GM21576 (cell line): Measurements from ENCODE around the gene KYAT1.
A peak's percentile ranks its signal among the peaks of the same experiment; 100 is the strongest.
"Not testable (repeated sequence)": the region's sequence is repeated elsewhere in the genome, so short reads cannot be mapped to it uniquely, and the experiment has no call there.

Source experiments
- ATAC-seq: cut with Tn5 transposase; IDR thresholded peaks from one replicate; pipeline ENCODE4 v1.9.1; 2021; ENCODE audit warnings: mild to moderate bottlenecking, moderate library complexity; ENCODE audit not compliant: unreplicated experiment

The KYAT1 gene

GRCh38 chr9:128843171-128843570 lies 38.6 kb downstream of the KYAT1 start:
- not testable (repeated sequence) for ATAC-seq

GRCh38 chr9:128841694-128842492 lies 39.9 kb downstream of the KYAT1 start:
- no peak for ATAC-seq

DNA sequence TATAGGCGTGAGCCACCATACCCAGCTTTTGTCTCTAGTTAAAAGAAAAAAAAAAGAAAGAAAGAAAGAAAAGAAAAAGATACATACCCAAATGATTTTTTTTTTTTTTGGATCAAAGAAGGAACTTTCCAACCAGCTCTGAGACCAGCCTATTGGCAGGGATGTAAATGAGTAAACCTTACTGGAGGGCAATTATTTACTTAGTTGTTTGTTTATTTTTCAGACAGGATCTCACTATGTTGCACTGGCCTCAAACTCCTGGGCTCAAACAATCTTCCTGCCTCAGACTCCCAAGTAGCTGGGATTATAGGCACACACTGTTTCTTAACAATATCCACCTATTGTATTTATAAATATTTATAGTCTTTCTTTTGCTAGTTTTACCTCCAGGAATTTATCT lies 41.2 kb downstream of the KYAT1 start:
- no peak for ATAC-seq

DNA sequence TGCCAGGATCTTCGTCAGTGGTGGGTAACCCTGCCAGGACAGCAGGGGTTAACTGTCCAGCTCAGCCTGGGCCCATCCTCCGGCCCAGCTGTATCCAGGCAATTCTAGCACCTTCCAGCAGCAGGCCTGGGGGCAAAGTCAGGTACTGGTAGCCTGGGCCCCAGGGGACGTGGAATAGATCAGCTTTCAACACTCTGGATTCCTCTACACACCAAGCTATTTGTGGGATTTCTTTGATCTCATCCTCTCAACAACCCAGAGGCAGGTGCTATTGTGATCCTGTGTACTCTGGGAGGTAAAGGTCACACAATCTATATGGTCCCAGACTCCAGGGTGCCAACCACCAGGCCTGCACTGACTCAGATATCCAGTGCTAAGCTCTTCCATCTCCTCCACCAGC lies 43.4 kb downstream of the KYAT1 start:
- no peak for ATAC-seq

DNA sequence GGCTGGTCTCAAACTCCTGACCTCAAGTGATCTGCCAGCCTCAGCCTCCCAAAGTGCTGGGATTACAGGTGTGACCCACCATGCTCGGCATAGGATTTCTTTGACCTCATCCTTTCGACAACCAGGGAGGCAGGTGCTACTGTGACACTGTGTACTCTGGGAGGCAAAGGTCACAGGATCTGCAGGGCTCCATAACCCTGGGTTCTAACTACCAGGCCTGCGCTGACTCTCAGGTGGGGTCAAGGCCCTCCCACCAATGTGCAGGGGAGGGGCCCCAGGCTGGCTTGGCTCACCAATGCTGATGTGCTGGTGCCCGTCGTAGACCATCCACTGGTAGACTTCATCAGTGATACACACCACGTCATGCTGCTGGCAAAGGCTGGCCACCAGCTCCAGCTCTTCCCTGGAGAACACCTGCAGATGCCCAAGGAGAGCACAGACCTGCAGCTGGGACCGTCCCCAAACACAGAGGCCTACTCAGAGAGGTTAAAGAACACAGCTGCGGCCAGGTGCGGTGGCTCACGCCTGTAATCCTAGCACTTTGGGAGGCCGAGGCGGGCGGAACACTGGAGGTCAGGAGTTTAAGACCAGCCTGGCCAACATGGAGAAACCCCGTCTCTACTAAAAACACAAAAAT lies 45.1 kb downstream of the KYAT1 start:
- ATAC-seq: no peak

- no peak for ATAC-seq
Measured at GRCh38 chr9:128835246-128836210, 46.2 kb downstream of the KYAT1 start.

DNA sequence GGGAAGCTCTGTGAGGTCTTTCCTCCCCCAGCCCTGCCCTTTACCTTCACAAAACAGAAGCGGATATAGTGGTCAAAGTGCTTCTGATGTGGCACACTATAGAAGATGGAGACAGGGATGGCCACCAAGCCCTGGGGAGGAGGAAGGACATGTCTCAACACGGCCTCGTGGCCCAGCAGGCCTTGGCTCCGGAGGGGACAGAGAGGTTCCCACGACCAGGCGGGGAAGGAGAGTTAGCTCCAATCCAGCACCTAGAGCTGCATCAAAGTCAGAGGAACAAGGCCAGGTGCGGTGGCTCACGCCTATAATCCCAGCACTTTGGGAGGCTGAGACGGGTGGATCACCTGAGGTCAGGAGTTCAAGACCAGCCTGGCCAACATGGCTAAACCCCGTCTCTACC lies 48.1 kb downstream of the KYAT1 start:
- ATAC-seq: no peak

DNA sequence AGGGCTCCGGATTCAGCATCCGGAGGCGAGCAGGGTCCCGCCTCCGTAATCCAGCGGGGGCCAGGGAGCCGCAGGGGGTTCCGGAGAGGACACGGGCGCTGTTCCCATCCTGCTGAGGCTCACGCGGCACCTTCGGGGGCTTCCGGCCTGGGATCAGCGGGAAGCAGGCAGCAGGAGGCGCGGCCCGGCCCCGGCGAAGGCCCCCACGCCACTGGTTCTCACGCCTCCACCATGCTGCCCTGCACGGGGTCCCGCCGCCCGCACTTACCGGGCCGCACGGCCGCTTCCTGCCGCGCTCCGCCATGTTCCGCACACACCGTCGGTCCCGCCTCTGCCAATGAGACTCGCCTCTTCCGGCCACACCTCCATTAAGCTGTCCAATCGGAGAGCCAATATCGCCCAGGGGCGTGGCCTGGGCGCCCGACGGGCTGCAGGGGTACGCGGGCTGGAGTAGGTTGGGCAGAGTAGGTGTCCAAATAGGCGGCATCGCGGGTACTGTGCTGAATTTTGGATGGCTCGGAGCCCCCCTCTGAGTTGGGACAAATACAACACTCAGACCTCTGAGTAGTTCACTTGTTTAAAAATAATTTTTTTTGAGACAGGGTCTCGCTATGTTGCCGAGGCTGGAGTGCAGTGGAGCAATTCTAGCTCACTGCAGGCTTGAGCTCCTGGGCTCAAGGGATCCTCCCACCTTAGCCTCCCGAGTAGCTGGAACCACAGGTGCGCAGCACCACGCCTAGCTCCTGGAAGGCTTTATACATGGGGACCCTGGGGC lies 52.1 kb downstream of the KYAT1 start, which contains the start of gene SPOUT1:
SPOUT1 (minus strand) TSS at position 318 of the 775 bp plus-strand sequence; CDS start at position 304, 14 bp downstream.
- peak; percentile 96 for ATAC-seq

DNA sequence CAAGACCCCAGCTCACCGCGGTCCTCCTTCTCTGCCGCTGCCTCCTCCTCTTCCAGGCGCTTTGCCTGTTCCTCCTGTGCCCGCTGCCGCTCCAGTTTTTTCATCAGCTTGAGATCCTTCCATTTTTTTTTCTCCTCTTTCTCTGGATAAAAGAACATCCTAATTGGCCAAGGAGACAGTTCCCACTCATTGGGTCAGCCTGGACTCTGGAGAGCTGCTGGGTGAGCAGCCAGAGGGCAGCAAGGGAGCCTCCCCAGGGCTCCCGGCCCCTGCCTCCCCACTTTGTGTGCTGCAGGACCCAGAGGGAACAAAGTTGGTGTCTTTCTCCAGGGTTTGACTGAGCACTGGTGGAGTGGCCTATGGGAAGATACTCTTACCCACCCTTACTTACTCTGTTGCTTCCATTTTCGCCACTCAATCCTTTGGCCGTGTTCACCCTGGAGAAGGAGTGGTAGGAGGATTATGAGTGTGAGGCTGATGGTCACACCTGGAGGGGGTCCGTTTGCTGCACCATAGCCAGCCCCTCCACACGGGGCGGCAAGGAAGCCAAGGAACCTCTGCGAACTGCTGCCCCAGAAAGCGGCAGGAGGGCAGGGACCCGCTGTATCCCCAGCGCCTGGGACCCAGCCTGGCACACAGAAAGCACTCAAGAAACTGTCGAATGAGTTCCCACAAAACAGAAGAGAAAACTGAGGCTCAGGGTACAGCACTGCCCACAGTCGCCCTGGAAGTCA lies 52.9 kb downstream of the KYAT1 start:
- ATAC-seq: no peak

DNA sequence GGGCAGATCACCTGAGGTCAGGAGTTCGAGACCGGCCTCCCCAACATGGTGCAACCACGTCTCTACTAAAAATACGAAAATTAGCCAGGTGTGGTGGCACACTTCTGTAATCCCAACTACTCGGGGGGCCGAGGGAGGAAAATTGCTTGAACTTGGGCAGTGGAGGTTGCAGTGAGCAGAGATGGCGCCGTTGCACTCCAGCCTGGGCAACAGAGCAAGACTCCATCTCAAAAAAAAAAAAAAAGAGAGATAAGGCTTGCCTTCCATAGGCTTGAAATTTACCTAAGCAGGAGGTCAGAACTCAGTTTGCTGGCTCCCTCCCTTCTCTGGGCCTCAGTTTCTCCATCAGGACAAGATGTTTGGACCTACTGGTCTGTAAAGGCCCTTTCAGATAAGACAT lies 53.5 kb downstream of the KYAT1 start:
- no peak for ATAC-seq

- no peak for ATAC-seq
Measured at GRCh38 chr9:128825923-128826700, 55.6 kb downstream of the KYAT1 start.

DNA sequence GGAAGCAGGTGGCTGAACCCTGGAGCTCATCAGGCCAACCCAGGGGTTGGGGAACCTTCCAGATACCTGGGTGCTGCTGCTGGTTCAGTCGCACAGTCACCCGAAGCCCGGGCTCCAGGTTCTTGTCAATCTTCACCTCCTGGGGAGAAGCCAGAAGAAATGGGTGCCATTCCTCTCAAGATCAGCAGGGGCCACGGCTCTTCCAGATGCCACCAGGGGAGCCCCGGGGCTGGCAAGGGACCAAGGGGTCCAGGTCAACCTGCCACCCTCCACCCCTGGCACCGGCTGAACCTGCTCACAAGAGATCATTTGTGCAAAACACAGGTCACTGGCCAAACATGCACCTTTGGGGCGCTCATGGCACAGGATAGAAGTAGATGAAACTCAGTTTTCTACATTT lies 56.8 kb downstream of the KYAT1 start:
- ATAC-seq: no peak

DNA sequence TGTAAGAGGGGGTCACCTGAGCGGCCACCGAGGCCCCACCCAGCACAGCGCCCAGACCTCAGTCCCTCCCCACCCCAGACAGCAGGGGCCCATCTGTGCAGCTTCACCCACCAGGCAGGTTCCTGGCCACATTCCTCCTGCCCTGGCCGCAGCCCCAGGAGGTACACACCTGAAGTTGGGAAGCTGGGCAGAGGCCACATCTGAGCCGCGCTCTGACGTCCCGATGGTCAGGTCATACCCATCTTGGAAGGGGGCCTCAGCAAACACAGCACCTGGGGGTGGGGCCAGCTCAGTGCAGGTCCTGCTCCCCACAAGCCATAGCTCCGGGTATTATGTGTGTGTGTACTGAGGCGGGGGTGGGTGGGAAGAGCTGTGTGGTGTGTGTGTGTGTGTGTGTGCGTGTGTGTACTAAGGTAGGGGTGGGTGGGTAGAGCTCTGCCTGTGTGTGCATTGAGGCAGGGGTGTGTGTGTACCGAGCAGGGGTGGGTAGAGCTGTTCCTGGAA lies 57.8 kb downstream of the KYAT1 start:
- no peak for ATAC-seq

GRCh38 chr9:128823362-128823902 lies 58.3 kb downstream of the KYAT1 start:
- ATAC-seq: no peak

GRCh38 chr9:128822407-128823042 lies 59.2 kb downstream of the KYAT1 start:
- ATAC-seq: no peak

GRCh38 chr9:128821584-128822406 lies 60.0 kb downstream of the KYAT1 start:
- no peak for ATAC-seq
